Ramos (cell line): ENCODE data around the gene SGSM1.

Source experiments
- in situ Hi-C: fragments of 300-500 bp; cut with MboI; formaldehyde crosslinking; loops from one replicate; pipeline ENCODE4 v1.14.3; 2022; ENCODE audit warnings: low sequenced_read_pairs; ENCODE audit not compliant: unreplicated experiment

Gene SGSM1

GRCh38 chr22:24805790-24806662 is at the start of gene SGSM1:
Gene SGSM1 (plus strand): TSS chr22:24806211. CDS start chr22:24806326, 115 bp downstream.
- in situ Hi-C loops = no loop called here

- in situ Hi-C loops = no loop called here
Measured at GRCh38 chr22:24758164-24758799, 47.7 kb upstream of the SGSM1 start.

- in situ Hi-C loops = no loop called here
Measured at GRCh38 chr22:24759765-24760164, 46.2 kb upstream of the SGSM1 start.

- in situ Hi-C loops = no loop called here
Measured at GRCh38 chr22:24760708-24761306, 45.2 kb upstream of the SGSM1 start.

- in situ Hi-C loops = no loop called here
Measured at GRCh38 chr22:24761888-24762675, 43.9 kb upstream of the SGSM1 start.

GRCh38 chr22:24763872-24764485 is 42.0 kb upstream of the SGSM1 start:
- in situ Hi-C loops = no loop called here

GRCh38 chr22:24765166-24765565 is 40.8 kb upstream of the SGSM1 start:
- in situ Hi-C loops = no loop called here

GRCh38 chr22:24768537-24769374 is 37.3 kb upstream of the SGSM1 start:
- in situ Hi-C loops = no loop called here

- in situ Hi-C loops = no loop called here
Measured at GRCh38 chr22:24772493-24773220, 33.4 kb upstream of the SGSM1 start.

GRCh38 chr22:24775769-24776492 is 30.1 kb upstream of the SGSM1 start:
- in situ Hi-C loops = no loop called here

- in situ Hi-C loops = no loop called here
Measured at GRCh38 chr22:24776525-24776924, 29.5 kb upstream of the SGSM1 start.

GRCh38 chr22:24789516-24789915 is 16.5 kb upstream of the SGSM1 start:
- in situ Hi-C loops = no loop called here

GRCh38 chr22:24791362-24791761 is 14.6 kb upstream of the SGSM1 start:
- in situ Hi-C loops = no loop called here

- in situ Hi-C loops = no loop called here
Measured at GRCh38 chr22:24796056-24796455, 10.0 kb upstream of the SGSM1 start.

- in situ Hi-C loops = no loop called here
Measured at GRCh38 chr22:24796860-24797259, 9.2 kb upstream of the SGSM1 start.

GRCh38 chr22:24801901-24802465 is 4.0 kb upstream of the SGSM1 start:
- in situ Hi-C loops = no loop called here

GRCh38 chr22:24803064-24803542 is 2.9 kb upstream of the SGSM1 start:
- in situ Hi-C loops = no loop called here

GRCh38 chr22:24806663-24807001 is 621 bp downstream of the SGSM1 start:
- in situ Hi-C loops = no loop called here
